H1 (cell line): ENCODE results near the gene CD244. TPM values are rescaled to one million over a fixed set of nuclear protein-coding genes. Genes with fewer than 3 reads are reported as not detected.

ENCODE experiments used
- CTCF ChIA-PET: fragments of 300-600 bp; sonication (Branson Sonifier 250); formaldehyde crosslinking; loops from one replicate; lab custom pipeline; 2021; ENCODE audit not compliant: partially characterized antibody; lab: Charles Lee
- POLR2A ChIA-PET: fragments of 300-600 bp; sonication (Branson Sonifier 250); formaldehyde crosslinking; loops from one replicate; lab custom pipeline; 2021; ENCODE audit warnings: inconsistent platforms; ENCODE audit not compliant: partially characterized antibody; lab: Charles Lee
- DNase-seq, 2 experiments: peaks; one replicate each; pipeline versions ENCODE4 v3.0.0 to v3.0.0-alpha.2; 2010 to 2022; ENCODE audit warnings: low spot score in 2 of 2, low read depth in 1 of 2, mixed read lengths in 1 of 2
- FAIRE-seq: peaks from 2 replicates; lab custom pipeline; 2011; peaks lifted over from hg19 to GRCh38; lab: Jason Lieb, UNC
- H2AFZ ChIP-seq: 2 replicates; pipeline ENCODE4 v1.8.1; 2012; ENCODE audit warnings: low read length, inconsistent platforms
- H2AK5ac ChIP-seq: 2 replicates; pipeline ENCODE4 v1.6.1; 2013; ENCODE audit warnings: low read depth, low read length
- H2BK120ac ChIP-seq: replicated peaks from 2 replicates; pipeline ENCODE3; 2013; ENCODE audit warnings: low read depth, low read length, inconsistent platforms
- H2BK12ac ChIP-seq: 2 replicates; pipeline ENCODE4 v1.6.1; 2013; ENCODE audit warnings: low read depth, low read length
- H2BK15ac ChIP-seq: 2 replicates; pipeline ENCODE4 v1.6.1; 2013; ENCODE audit warnings: low read length
- H2BK20ac ChIP-seq: 2 replicates; pipeline ENCODE4 v1.6.1; 2013; ENCODE audit warnings: low read length
- H2BK5ac ChIP-seq: 2 replicates; pipeline ENCODE4 v1.6.1; 2013; ENCODE audit warnings: low read depth, low read length
- H3K14ac ChIP-seq: 2 replicates; pipeline ENCODE4 v1.6.1; 2013; ENCODE audit warnings: inconsistent platforms; ENCODE audit not compliant: insufficient read length
- H3K18ac ChIP-seq: 2 replicates; pipeline ENCODE4 v1.6.1; 2013; ENCODE audit warnings: low read length; ENCODE audit errors: extremely low read depth
- H3K23ac ChIP-seq: 2 replicates; pipeline ENCODE4 v1.6.1; 2013; ENCODE audit warnings: inconsistent platforms; ENCODE audit not compliant: insufficient read length
- H3K23me2 ChIP-seq: 2 replicates; pipeline ENCODE4 v1.6.1; 2013; ENCODE audit warnings: low read depth, low read length
- H3K27ac ChIP-seq: 2 replicates; pipeline ENCODE4 v1.6.1; 2011; ENCODE audit warnings: low read depth, low read length, inconsistent platforms
- H3K27me3 ChIP-seq, 4 experiments: replicated peaks in 1 of 4; 1 replicate in 1 of 4; 2 replicates in 3 of 4; pipeline versions ENCODE4 v1.6.1 to v1.8.1; 2011 to 2013; ENCODE audit warnings: low read length in 3 of 4, mild to moderate bottlenecking in 3 of 4, inconsistent platforms in 2 of 4, mixed read lengths in 2 of 4, moderate library complexity in 1 of 4; ENCODE audit not compliant: control insufficient read depth in 3 of 4, insufficient read depth in 3 of 4; ENCODE audit errors: extremely low read depth in 1 of 4
- H3K36me3 ChIP-seq, 4 experiments: 2 replicates each; pipeline versions ENCODE4 v1.6.1 to v1.8.1; 2011 to 2013; ENCODE audit warnings: mild to moderate bottlenecking in 4 of 4, low read length in 3 of 4, moderate library complexity in 2 of 4, control low read depth in 1 of 4, inconsistent platforms in 1 of 4; ENCODE audit not compliant: insufficient read depth in 4 of 4, control insufficient read depth in 2 of 4
- H3K4ac ChIP-seq: replicated peaks from 2 replicates; pipeline ENCODE3; 2013; ENCODE audit warnings: low read length, low read depth, mixed read lengths, inconsistent platforms; ENCODE audit not compliant: insufficient read length
- H3K4me1 ChIP-seq, 4 experiments: replicated peaks in 1 of 4; 1 replicate in 1 of 4; 2 replicates in 3 of 4; pipeline versions ENCODE4 v1.6.1 to v1.8.1; 2011 to 2013; ENCODE audit warnings: low read length in 3 of 4, inconsistent platforms in 2 of 4, mixed read lengths in 1 of 4; ENCODE audit not compliant: insufficient read depth in 4 of 4, control insufficient read depth in 3 of 4
- H3K4me2 ChIP-seq, 2 experiments: 2 replicates each; pipeline versions ENCODE4 v1.6.1 to v1.8.1; 2011 to 2013; ENCODE audit warnings: low read depth in 2 of 2, low read length in 2 of 2, control low read depth in 1 of 2, inconsistent platforms in 1 of 2, mild to moderate bottlenecking in 1 of 2; ENCODE audit not compliant: insufficient read depth in 1 of 2
- H3K4me3 ChIP-seq, 4 experiments: fragments of 200-600, 300-600 bp in 1 of 4; sonication (generic), shearing (Covaris generic), sonication (Bioruptor Twin) in 1 of 4; 2 replicates each; pipeline versions ENCODE4 v1.5.1 to v1.8.1; 2011 to 2016; ENCODE audit warnings: low read length in 4 of 4, low read depth in 3 of 4, control low read depth in 2 of 4, inconsistent platforms in 2 of 4, mild to moderate bottlenecking in 2 of 4, mixed read lengths in 1 of 4, moderate library complexity in 1 of 4; ENCODE audit not compliant: insufficient read depth in 2 of 4; ENCODE audit errors: extremely low read depth in 1 of 4
- H3K56ac ChIP-seq: replicated peaks from 2 replicates; pipeline ENCODE3; 2013; ENCODE audit warnings: low read depth, mild to moderate bottlenecking, mixed read lengths, low read length, inconsistent platforms; ENCODE audit not compliant: insufficient read length
- H3K79me1 ChIP-seq: 2 replicates; pipeline ENCODE4 v1.6.1; 2013; ENCODE audit warnings: low read depth, low read length, control low read depth
- H3K79me2 ChIP-seq, 2 experiments: 2 replicates each; pipeline versions ENCODE4 v1.6.1 to v1.8.1; 2012 to 2013; ENCODE audit warnings: low read length in 2 of 2, mild to moderate bottlenecking in 2 of 2, inconsistent platforms in 1 of 2; ENCODE audit not compliant: insufficient read depth in 2 of 2, control insufficient read depth in 1 of 2
- H3K9ac ChIP-seq, 4 experiments: replicated peaks in 1 of 4; 1 replicate in 1 of 4; 2 replicates in 3 of 4; pipeline versions ENCODE4 v1.6.1 to v1.8.1; 2011 to 2013; ENCODE audit warnings: low read depth in 3 of 4, low read length in 3 of 4, control low read depth in 2 of 4, mild to moderate bottlenecking in 2 of 4, moderate library complexity in 2 of 4, inconsistent platforms in 1 of 4; ENCODE audit errors: extremely low read depth in 1 of 4
- H3K9me3 ChIP-seq, 2 experiments: 2 replicates each; pipeline versions ENCODE4 v1.6.1 to v1.8.1; 2012 to 2013; ENCODE audit warnings: mild to moderate bottlenecking in 2 of 2, moderate library complexity in 2 of 2, control low read depth in 1 of 2, inconsistent platforms in 1 of 2, low read depth in 1 of 2, low read length in 1 of 2, mixed read lengths in 1 of 2; ENCODE audit not compliant: insufficient read depth in 2 of 2
- H4K20me1 ChIP-seq, 2 experiments: replicated peaks in 1 of 2; 2 replicates each; pipeline versions ENCODE3 to v1.8.1; 2011 to 2013; ENCODE audit warnings: inconsistent platforms in 2 of 2, low read length in 2 of 2, mild to moderate bottlenecking in 1 of 2; ENCODE audit not compliant: insufficient read depth in 2 of 2, control insufficient read depth in 1 of 2
- H4K5ac ChIP-seq: 2 replicates; pipeline ENCODE4 v1.6.1; 2013; ENCODE audit warnings: low read length, low read depth, mixed read lengths, inconsistent platforms; ENCODE audit not compliant: insufficient read length
- H4K8ac ChIP-seq: 2 replicates; pipeline ENCODE4 v1.8.0; 2013; ENCODE audit warnings: mild to moderate bottlenecking, moderate library complexity, low read length, inconsistent platforms; ENCODE audit not compliant: insufficient read depth; ENCODE audit errors: extremely low read depth
- H4K91ac ChIP-seq: replicated peaks from 2 replicates; pipeline ENCODE3; 2013; ENCODE audit warnings: low read length, mixed read lengths, inconsistent platforms; ENCODE audit not compliant: insufficient read length
- BRCA1 ChIP-seq: IDR thresholded peaks from 2 replicates; pipeline ENCODE4 v1.6.1; 2012; ENCODE audit warnings: low read depth, low read length, improper control_type of control experiment
- FOSL1 ChIP-seq: IDR thresholded peaks from 2 replicates; pipeline ENCODE4 v1.6.1; 2011; ENCODE audit warnings: mild to moderate bottlenecking, low read depth, low read length, moderate library complexity; ENCODE audit not compliant: insufficient read depth
- GTF2F1 ChIP-seq: IDR thresholded peaks from 2 replicates; pipeline ENCODE4 v1.6.1; 2012; ENCODE audit warnings: low read depth, low read length, improper control_type of control experiment, borderline replicate concordance
- MAFK ChIP-seq: IDR thresholded peaks from 2 replicates; pipeline ENCODE4 v1.6.1; 2012; ENCODE audit warnings: low read depth, mild to moderate bottlenecking, improper control_type of control experiment, low read length
- WGBS, 2 experiments: shearing (Covaris generic) in 1 of 2; methylation state at CpG; one replicate each; pipeline versions ENCODE4 v1.1.6 to v1.1.7; 2013 to 2015; ENCODE audit warnings: low lambda C conversion rate in 2 of 2, mixed read lengths in 2 of 2, inconsistent platforms in 1 of 2, low coverage in 1 of 2, missing lambda C conversion rate in 1 of 2; ENCODE audit not compliant: insufficient replicate concordance in 2 of 2, insufficient coverage in 1 of 2, insufficient read length in 1 of 2; ENCODE audit errors: extremely low coverage in 1 of 2, missing lambda C conversion rate in 1 of 2; 5-methylcytosine and 5-hydroxymethylcytosine counted together
- polyA plus RNA-seq, 7 experiments: library from polyadenylated mRNA; depleted of rRNA in 3 of 7; stranded (reverse) in 5 of 7; unstranded in 2 of 7; fragments of >200 nt in 5 of 7; fragments of 200-250 nt in 2 of 7; gene quantifications; 1 replicate in 5 of 7; 2 replicates in 1 of 7; 4 replicates in 1 of 7; pipeline versions ENCODE4 v1.2.1 to v1.2.3, GENCODE V29; 2011 to 2013; ENCODE audit warnings: missing spikeins in 2 of 7, mixed read lengths in 2 of 7
- total RNA-seq: library from RNA; stranded (reverse); fragmentation: NEBNext Ultra II Directional; extraction: Animal tissue kit (Norgen Biotek cat#: 25700); gene quantifications from 2 replicates; pipeline ENCODE4 v1.2.1, GENCODE V29; 2021

CD244 gene
- total and polyA plus RNA-seq, 2 of the 8 experiments (the other 6 are each of a cell fraction or from before 2014, with no cell fraction given) = not detected

- no peak overlapping the region for H4K8ac ChIP-seq
- H3K27me3 ChIP-seq = no peaks in the 10 kb centered on the region
- no peak overlapping the region for H3K4me3 ChIP-seq
- H4K20me1 ChIP-seq = no peaks in the 10 kb centered on the region
- no peak overlapping the region for H3K56ac ChIP-seq
- H3K23ac ChIP-seq = no peak overlapping the region
- H2BK15ac ChIP-seq = no peak overlapping the region
- H3K9ac ChIP-seq = no peak overlapping the region
- H2BK5ac ChIP-seq = no peak overlapping the region
- no peaks in the 10 kb centered on the region for H3K36me3 ChIP-seq
- H3K4me2 ChIP-seq = no peak overlapping the region
- H3K23me2 ChIP-seq = no peaks in the 10 kb centered on the region
- H2BK20ac ChIP-seq = no peak overlapping the region
- no peaks in the 10 kb centered on the region for H3K79me2 ChIP-seq
- no peak overlapping the region for H3K14ac ChIP-seq
- no peak overlapping the region for H2AK5ac ChIP-seq
- no peaks in the 10 kb centered on the region for H3K9me3 ChIP-seq
- no peak overlapping the region for H2BK120ac ChIP-seq
- no peak overlapping the region for H2BK12ac ChIP-seq
- FAIRE-seq = no peak
- H3K79me1 ChIP-seq = no peaks in the 10 kb centered on the region
- DNase-seq = no peak
- H4K91ac ChIP-seq = no peak overlapping the region
- H3K18ac ChIP-seq = no peak overlapping the region
- no peak overlapping the region for H3K4ac ChIP-seq
- ChIA-PET CTCF (interaction anchor here (0.7 to 10.7 kb wide), 11 partner anchors 8 to 153 kb away, joined by 3 to 80 read pairs (median 3); no protein-coding TSS in a partner anchor), POLR2A (interaction anchor here (1.8 kb wide), 1 partner anchor 17 kb away, joined by 4 read pairs; no protein-coding TSS in a partner anchor)
- no peak overlapping the region for H4K5ac ChIP-seq
- no peak overlapping the region for H2AFZ ChIP-seq
- H3K4me1 ChIP-seq = no peaks in the 10 kb centered on the region
- WGBS, 2 experiments = 82% methylated on average over 2 of the region's 2 CpGs; no CpG with 5 or more reads in 1 of the 2 experiments
- no peak overlapping the region for H3K27ac ChIP-seq
- TF ChIP-seq GTF2F1 = no peak
- no peak for TF ChIP-seq FOSL1
- no peak for TF ChIP-seq BRCA1
- TF ChIP-seq MAFK = no peak
Observed at GRCh38 chr1:160798439-160798838, 64.2 kb downstream of the CD244 start.
